Nephron progenitor cell (in vitro differentiated cells): ENCODE data around the gene APOL4.
"Not testable (repeated sequence)": the region's sequence is repeated elsewhere in the genome, so short reads cannot be mapped to it uniquely, and the experiment has no call there.

Experiments used
- DNase-seq: peaks from one replicate; pipeline ENCODE4 v3.0.0; 2021
- H3K27ac Mint-ChIP-seq: 2 replicates; pipeline ENCODE4 v1.8.0; 2021; ENCODE audit warnings: mild to moderate bottlenecking, moderate library complexity, mixed read lengths
- H3K27me3 Mint-ChIP-seq: 2 replicates; pipeline ENCODE4 v1.8.0; 2021; ENCODE audit warnings: mild to moderate bottlenecking, low read depth, mixed read lengths; ENCODE audit not compliant: poor library complexity
- H3K36me3 Mint-ChIP-seq: 2 replicates; pipeline ENCODE4 v1.8.0; 2021; ENCODE audit warnings: low read depth, mixed read lengths
- H3K4me1 Mint-ChIP-seq: 2 replicates; pipeline ENCODE4 v1.8.0; 2021; ENCODE audit warnings: mixed read lengths
- H3K4me3 Mint-ChIP-seq: 2 replicates; pipeline ENCODE4 v1.8.0; 2021; ENCODE audit warnings: mild to moderate bottlenecking, moderate library complexity, mixed read lengths
- H3K9me3 Mint-ChIP-seq: 2 replicates; pipeline ENCODE4 v1.8.0; 2021; ENCODE audit warnings: mild to moderate bottlenecking, moderate library complexity, mixed read lengths
- TF ChIP-seq, protein P1 (sequence below): fragments of 200-600 bp; sonication (generic); IDR thresholded peaks from 2 replicates; pipeline ENCODE4 v1.5.0; 2021; ENCODE audit warnings: antibody characterized with exemption

The APOL4 gene

DNA sequence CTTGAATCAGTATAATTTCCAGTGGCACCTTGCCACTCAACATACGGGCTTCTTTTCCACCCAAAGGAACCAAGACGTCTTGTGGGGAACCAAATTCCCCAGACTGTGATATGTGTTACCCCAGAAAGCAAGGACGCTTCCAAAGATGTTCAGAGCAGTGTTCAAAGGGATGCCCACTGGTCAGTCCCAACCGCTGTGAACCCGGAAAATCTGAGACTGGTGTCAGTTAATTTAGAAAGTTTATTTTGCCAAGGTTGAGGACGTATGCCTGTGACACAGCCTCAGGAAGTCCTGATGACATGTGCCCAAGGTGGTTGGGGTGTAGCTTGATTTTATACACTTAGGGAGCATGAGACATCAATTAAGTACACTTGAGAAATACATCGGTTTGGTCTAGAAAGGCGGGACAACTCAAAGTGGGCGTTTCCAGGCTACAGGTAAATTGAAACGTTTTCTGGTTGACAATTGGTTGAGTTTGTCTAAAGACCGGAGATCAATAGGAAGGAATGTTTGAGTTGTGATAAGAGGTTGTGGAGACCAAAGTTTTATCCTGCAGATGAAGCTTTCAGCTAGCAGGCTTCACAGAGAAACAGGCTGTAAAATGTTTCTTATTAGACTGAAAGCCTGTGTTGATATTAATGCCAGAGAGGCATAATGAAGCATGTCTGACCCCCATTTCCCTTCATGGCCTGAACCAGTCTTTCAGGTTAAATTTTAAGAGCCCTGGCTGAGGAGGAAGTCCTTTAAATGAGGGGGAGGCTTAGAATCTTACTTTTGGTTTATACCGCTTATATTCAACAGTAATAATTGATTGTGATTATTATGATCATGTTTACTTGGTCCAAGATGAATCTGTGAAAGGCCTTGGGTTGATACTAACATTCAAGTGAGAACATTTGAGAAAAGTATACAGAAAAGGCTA is 47.8 kb downstream of the APOL4 start:
- peaks cover 11% of the 10 kb centered on the region for H3K27me3 Mint-ChIP-seq
- peaks cover 46% of the 10 kb centered on the region for H3K4me1 Mint-ChIP-seq
- peaks cover 19% of the 10 kb centered on the region for H3K9me3 Mint-ChIP-seq
- H3K36me3 Mint-ChIP-seq: peaks cover 5% of the 10 kb centered on the region
- no peak for DNase-seq
- H3K4me3 Mint-ChIP-seq: no peak overlapping the region
- TF ChIP-seq, protein P1, sequence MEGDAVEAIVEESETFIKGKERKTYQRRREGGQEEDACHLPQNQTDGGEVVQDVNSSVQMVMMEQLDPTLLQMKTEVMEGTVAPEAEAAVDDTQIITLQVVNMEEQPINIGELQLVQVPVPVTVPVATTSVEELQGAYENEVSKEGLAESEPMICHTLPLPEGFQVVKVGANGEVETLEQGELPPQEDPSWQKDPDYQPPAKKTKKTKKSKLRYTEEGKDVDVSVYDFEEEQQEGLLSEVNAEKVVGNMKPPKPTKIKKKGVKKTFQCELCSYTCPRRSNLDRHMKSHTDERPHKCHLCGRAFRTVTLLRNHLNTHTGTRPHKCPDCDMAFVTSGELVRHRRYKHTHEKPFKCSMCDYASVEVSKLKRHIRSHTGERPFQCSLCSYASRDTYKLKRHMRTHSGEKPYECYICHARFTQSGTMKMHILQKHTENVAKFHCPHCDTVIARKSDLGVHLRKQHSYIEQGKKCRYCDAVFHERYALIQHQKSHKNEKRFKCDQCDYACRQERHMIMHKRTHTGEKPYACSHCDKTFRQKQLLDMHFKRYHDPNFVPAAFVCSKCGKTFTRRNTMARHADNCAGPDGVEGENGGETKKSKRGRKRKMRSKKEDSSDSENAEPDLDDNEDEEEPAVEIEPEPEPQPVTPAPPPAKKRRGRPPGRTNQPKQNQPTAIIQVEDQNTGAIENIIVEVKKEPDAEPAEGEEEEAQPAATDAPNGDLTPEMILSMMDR: no peak
- H3K27ac Mint-ChIP-seq: no peak overlapping the region

DNA sequence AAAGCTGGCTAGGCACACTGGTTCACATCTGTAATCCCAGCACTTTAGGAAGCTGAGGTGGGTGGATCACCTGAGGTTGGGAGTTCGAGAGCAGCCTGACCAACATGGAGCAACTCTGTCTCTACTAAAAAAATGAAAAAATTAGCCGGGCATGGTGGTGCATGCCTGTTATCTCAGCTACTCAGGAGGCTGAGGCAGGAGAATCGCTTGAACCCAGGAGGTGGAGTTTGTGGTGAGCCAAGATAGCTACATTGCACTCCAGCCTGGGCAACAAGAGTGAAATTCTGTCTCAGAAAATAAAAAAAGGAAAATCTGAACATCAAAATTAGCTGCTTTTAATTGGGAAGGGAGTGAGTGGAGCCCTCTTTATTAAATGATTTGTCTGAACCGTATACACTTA is 48.8 kb downstream of the APOL4 start:
- not testable (repeated sequence) for H3K27ac Mint-ChIP-seq, H3K36me3 Mint-ChIP-seq, DNase-seq, H3K4me3 Mint-ChIP-seq
- H3K4me1 Mint-ChIP-seq: peaks cover 48% of the 10 kb centered on the region
- peaks cover 19% of the 10 kb centered on the region for H3K9me3 Mint-ChIP-seq
- H3K27me3 Mint-ChIP-seq: peaks cover 11% of the 10 kb centered on the region

DNA sequence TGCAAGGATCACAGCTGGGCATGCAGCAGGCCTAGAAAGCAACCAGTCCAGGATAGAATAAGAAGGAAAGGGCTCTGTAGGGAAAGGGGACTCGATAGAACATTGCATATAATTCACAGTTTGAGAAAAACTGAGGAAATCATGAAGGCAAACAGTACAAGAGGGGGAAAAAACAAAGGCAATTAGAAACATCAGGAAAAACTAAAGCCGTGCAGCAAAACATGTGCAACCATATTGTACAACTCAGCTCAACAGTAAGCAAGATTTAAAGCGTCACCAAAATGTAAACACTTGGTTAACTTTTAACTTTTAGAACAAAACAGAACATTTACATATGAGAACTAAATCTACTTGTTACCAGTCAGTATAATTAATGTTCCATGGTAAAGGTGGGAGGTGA is 49.5 kb downstream of the APOL4 start:
- Mint-ChIP-seq H3K36me3 (peaks cover 5% of the 10 kb centered on the region), H3K27ac (no peak overlapping the region), H3K27me3 (peaks cover 11% of the 10 kb centered on the region), H3K4me1 (peaks cover 50% of the 10 kb centered on the region), H3K9me3 (peaks cover 19% of the 10 kb centered on the region), H3K4me3 (no peak overlapping the region)
- TF ChIP-seq, protein P1: no peak
- no peak for DNase-seq

DNA sequence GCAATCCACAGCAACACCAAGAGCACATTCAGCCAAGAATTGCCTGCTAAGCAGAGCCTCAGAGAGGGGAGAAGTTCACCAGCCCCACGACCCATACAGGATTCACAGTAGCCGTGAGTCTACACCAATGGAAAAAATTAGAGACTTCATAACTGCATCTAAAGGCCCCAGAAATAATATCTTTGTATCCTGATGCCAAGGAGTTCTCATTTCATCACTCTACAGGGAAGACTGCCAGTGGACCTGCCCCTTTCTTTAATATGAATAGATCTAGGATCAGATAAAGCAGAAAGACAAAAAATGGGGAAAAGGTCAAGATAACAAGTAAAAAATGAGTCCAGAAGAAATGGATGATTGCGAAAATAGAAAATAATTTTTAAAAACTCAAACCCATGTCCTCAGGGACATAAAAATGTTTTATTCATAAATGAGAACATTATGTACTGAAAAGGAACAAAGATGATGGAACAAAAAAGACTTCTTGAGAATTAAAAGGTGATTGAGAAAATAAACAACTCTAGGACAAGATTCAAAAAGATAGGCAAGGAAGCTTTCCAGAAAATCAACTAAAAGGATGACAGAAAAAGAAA is 50.5 kb downstream of the APOL4 start:
- peaks cover 49% of the 10 kb centered on the region for H3K4me1 Mint-ChIP-seq
- H3K27me3 Mint-ChIP-seq: peaks cover 11% of the 10 kb centered on the region
- TF ChIP-seq, protein P1: no peak
- H3K27ac Mint-ChIP-seq: no peak overlapping the region
- no peak for DNase-seq
- peaks cover 5% of the 10 kb centered on the region for H3K36me3 Mint-ChIP-seq
- H3K9me3 Mint-ChIP-seq: peaks cover 19% of the 10 kb centered on the region
- no peak overlapping the region for H3K4me3 Mint-ChIP-seq

DNA sequence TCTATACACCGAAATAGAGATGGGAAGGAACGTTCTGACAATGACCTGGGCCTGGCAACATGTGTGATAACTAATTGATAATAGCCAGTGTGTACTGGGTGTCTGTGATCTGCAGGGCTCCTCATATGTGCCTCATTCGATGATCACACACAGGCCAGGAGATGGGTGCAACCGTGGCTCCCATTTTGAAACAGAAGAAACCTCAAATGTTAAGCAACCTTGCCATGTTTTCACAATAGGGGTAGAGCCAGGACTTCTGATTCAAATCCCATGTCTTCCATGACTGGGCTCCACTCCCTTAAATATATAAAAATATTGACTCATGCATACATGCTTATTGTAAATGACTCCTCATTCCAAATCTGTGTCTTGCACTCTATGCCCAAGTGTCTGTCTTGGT is 52.2 kb downstream of the APOL4 start:
- DNase-seq: no peak
- peaks cover 46% of the 10 kb centered on the region for H3K4me1 Mint-ChIP-seq
- no peak overlapping the region for H3K4me3 Mint-ChIP-seq
- H3K9me3 Mint-ChIP-seq: peaks cover 19% of the 10 kb centered on the region
- TF ChIP-seq, protein P1: no peak
- H3K27ac Mint-ChIP-seq: no peak overlapping the region
- peaks cover 5% of the 10 kb centered on the region for H3K36me3 Mint-ChIP-seq
- peaks cover 3% of the 10 kb centered on the region for H3K27me3 Mint-ChIP-seq

DNA sequence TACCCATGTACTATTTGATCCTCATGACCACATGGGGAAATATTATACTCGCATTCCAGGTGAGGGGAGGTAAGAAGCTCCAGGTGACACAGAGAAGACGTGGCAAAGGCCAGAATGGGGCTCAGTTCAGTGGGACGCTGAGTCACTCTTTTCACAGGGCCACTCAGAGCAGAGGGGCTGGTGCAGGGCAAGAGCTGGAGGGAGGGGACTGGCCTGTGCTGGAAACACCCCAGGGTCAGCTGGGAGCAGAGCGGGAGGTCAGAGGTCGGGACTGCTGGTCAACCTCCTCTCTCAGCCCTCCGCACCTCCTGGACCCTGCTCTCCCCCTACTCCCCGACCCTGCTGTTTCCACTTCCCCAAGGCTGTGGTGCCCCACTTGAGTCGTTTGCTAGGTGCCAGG is 53.2 kb downstream of the APOL4 start:
- peaks cover 5% of the 10 kb centered on the region for H3K36me3 Mint-ChIP-seq

More for the DNA sequence above, 53.2 kb downstream of the APOL4 start:
- TF ChIP-seq, protein P1: no peak
- no peak overlapping the region for H3K4me3 Mint-ChIP-seq
- H3K4me1 Mint-ChIP-seq: peaks cover 41% of the 10 kb centered on the region
- DNase-seq: peak; percentile 19
- H3K9me3 Mint-ChIP-seq: peaks cover 19% of the 10 kb centered on the region
- no peak overlapping the region for H3K27ac Mint-ChIP-seq
- H3K27me3 Mint-ChIP-seq: peaks cover 9% of the 10 kb centered on the region
